Measurements from ENCODE around the gene ANKRD34A.

DNA sequence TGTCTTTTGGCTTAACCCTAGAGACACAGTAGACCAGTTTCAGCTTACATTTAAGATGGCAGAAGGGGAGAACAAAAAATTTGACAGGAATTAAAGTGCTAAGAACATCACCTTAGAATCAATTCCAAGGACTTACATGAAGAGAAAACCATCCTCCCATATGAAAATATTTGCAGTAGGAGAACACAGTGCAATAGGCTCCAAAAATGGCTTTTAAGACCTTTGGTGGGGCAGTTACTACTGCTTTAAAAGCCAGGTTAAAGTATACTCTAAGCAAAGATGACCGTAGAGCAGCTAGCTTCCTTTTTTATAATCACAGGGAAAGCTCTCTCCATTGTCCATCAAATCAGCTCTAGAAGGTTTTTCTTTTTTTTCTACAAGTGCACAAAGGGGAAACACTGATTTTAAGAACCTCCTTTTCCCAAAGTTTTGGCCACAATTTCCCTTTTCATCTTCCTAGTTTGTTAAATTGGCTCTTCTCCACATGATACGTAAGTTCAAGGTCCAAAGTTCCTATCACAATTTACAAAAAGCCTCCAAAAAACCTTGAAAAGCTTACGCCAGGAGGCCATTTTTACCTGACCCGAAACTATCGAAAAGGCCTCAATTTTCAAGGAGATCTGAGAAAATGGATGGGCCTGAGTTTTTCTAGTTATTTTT is 28.7 kb upstream of the ANKRD34A start:
- TF ChIP-seq, protein P1, sequence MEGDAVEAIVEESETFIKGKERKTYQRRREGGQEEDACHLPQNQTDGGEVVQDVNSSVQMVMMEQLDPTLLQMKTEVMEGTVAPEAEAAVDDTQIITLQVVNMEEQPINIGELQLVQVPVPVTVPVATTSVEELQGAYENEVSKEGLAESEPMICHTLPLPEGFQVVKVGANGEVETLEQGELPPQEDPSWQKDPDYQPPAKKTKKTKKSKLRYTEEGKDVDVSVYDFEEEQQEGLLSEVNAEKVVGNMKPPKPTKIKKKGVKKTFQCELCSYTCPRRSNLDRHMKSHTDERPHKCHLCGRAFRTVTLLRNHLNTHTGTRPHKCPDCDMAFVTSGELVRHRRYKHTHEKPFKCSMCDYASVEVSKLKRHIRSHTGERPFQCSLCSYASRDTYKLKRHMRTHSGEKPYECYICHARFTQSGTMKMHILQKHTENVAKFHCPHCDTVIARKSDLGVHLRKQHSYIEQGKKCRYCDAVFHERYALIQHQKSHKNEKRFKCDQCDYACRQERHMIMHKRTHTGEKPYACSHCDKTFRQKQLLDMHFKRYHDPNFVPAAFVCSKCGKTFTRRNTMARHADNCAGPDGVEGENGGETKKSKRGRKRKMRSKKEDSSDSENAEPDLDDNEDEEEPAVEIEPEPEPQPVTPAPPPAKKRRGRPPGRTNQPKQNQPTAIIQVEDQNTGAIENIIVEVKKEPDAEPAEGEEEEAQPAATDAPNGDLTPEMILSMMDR (IDR thresholded peaks at IDR 0.05), result no peak
- no peak for TF ChIP-seq POLR2A (IDR thresholded peaks at IDR 0.05)
